Nephron (organoid): ENCODE results near the gene ZNF662.

Experiments used
- H3K27ac Mint-ChIP-seq, 3 experiments: 2 replicates each; pipeline ENCODE4 v1.8.0; 2020; ENCODE audit warnings: mixed read lengths in 3 of 3, mild to moderate bottlenecking in 2 of 3, moderate library complexity in 1 of 3
- H3K27me3 Mint-ChIP-seq: 2 replicates; pipeline ENCODE4 v1.8.0; 2021; ENCODE audit warnings: low read depth, mild to moderate bottlenecking, moderate library complexity, mixed read lengths
- H3K36me3 Mint-ChIP-seq: 2 replicates; pipeline ENCODE4 v1.8.0; 2020; ENCODE audit warnings: low read depth, mixed read lengths
- H3K4me1 Mint-ChIP-seq: 2 replicates; pipeline ENCODE4 v1.8.0; 2020; ENCODE audit warnings: mixed read lengths
- H3K4me3 Mint-ChIP-seq, 3 experiments: 2 replicates each; pipeline ENCODE4 v1.8.0; 2020; ENCODE audit warnings: mild to moderate bottlenecking in 3 of 3, mixed read lengths in 3 of 3, moderate library complexity in 2 of 3
- H3K9me3 Mint-ChIP-seq: 2 replicates; pipeline ENCODE4 v1.8.0; 2020; ENCODE audit warnings: mixed read lengths
- CTCF ChIP-seq, 3 experiments: fragments of 200-600 bp; sonication (generic); IDR thresholded peaks; one replicate each; pipeline ENCODE4 v1.5.0; 2021; ENCODE audit warnings: antibody characterized with exemption in 3 of 3; ENCODE audit not compliant: unreplicated experiment in 3 of 3

Gene ZNF662

DNA sequence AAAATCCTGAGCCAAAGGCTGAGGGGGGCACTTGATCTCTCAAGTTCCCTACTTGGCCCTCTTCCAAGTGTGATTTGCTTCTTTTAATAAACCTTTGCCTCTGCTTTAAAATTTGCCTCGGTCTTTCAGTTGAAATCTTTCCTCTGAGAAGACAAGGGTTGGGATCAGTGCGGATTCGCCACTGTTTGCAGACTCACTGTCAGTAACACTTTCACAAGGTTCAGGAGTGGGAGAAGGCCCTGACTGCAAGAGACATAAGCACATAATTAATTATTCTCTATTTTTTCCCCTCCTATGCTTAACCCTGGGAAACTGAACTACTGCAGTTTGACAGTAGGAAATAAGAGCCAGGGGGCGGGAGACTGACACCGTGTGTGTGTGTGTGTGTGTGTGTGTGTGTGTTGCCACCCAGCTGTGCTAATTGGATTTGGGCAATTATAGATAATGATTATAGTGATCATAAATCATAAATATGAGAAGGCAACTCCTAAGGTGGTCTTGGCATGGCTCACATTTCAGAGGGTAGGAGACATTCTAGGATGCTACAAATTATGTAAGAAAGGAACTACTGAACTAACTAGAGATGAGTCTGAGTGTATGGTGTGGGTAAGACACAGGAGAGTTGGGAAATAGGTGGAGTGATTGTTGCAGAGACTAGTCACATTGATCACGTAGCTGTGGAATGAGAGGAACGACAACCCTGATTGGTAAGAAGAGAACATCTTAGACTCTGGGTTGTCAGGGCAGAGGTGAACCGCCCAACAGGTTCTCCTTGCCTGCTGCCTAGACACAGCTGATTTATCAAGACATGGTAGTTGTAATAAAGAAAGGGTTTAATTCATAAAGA lies 5.5 kb upstream of the ZNF662 start:
- no peak overlapping the region for H3K4me3 Mint-ChIP-seq
- H3K36me3 Mint-ChIP-seq = no peaks in the 10 kb centered on the region
- TF ChIP-seq CTCF (IDR thresholded peaks at IDR 0.05; ENCODE audit: unreplicated experiment in 3 of 3) = no peak
- H3K9me3 Mint-ChIP-seq = peaks cover 6% of the 10 kb centered on the region
- H3K27ac Mint-ChIP-seq = peak overlapping the region in 1 of 3 experiments; percentile 6
- H3K4me1 Mint-ChIP-seq = peaks cover 11% of the 10 kb centered on the region
- peaks cover 5% of the 10 kb centered on the region for H3K27me3 Mint-ChIP-seq

DNA sequence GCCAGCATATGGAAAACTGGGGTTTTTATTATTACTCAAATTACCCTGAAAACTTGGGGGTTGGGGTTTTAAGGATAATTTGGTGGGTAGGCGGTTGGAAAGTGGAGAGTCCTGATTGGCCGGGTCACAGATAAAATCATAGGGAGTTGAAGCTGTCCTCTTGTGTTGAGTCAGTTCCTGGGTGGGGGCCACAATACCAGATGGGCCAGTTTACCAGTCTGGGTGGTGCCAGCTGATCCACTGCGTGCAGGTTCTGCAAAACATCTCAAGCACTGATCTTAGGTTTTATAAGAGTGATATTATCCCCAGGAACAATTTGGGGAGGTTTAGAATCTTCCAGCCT lies 4.9 kb upstream of the ZNF662 start:
- Mint-ChIP-seq H3K4me1 (peaks cover 11% of the 10 kb centered on the region), H3K27ac (peak overlapping the region in 1 of 3 experiments; percentile 39), H3K36me3 (no peaks in the 10 kb centered on the region), H3K4me3 (no peak overlapping the region), H3K9me3 (peaks cover 6% of the 10 kb centered on the region), H3K27me3 (peaks cover 5% of the 10 kb centered on the region)
- TF ChIP-seq CTCF (IDR thresholded peaks at IDR 0.05; ENCODE audit: unreplicated experiment in 3 of 3) = no peak

- Mint-ChIP-seq H3K4me3 (no peak overlapping the region), H3K27me3 (peaks cover 6% of the 10 kb centered on the region), H3K4me1 (peaks cover 11% of the 10 kb centered on the region), H3K9me3 (peaks cover 6% of the 10 kb centered on the region), H3K27ac (no peak overlapping the region), H3K36me3 (no peaks in the 10 kb centered on the region)
- TF ChIP-seq CTCF (IDR thresholded peaks at IDR 0.05; ENCODE audit: unreplicated experiment in 3 of 3) = no peak
Measured at GRCh38 chr3:42902257-42902656, 3.7 kb upstream of the ZNF662 start.

DNA sequence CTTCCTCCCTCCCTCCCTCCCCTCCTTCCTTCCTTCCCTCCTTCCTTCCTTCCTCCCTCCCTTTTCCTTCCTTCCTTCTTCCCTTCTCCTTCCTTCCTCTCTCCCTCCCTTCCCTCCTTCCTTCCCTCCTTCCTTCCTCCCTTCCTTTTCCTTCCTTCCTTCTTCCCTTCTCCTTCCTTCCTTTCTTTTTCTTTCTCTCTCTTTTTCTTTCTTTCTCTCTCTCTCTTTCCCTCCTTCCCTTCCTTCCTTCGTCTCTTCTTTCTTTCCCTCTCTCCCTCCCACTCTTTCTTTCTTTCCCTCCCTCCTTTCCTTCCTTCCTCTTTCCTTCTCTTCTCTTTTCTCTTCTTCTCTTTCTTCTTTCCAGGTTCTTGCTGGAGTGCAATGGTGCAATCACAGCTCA lies 1.9 kb upstream of the ZNF662 start:
- H3K27ac Mint-ChIP-seq = no peak overlapping the region
- TF ChIP-seq CTCF (IDR thresholded peaks at IDR 0.05; ENCODE audit: unreplicated experiment in 3 of 3) = no peak
- peaks cover 11% of the 10 kb centered on the region for H3K4me1 Mint-ChIP-seq
- H3K36me3 Mint-ChIP-seq = no peaks in the 10 kb centered on the region
- H3K4me3 Mint-ChIP-seq = no peak overlapping the region
- peaks cover 10% of the 10 kb centered on the region for H3K27me3 Mint-ChIP-seq
- H3K9me3 Mint-ChIP-seq = peaks cover 8% of the 10 kb centered on the region

DNA sequence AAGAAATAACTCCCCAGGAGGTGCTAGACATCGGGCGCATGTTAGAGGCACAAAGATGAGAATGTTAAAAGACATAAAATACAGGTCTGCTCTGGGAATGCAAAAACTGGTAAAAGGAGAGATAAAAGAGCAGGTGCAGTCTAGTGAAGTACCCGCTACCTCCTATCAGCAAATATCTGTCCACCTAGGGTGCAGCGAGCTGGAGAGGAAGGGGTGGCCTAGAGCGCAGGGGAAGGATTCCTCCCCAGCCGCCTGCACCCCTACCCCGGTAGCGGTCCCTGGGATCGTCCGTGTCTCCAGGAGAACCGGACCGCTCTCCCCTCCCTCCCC lies 237 bp upstream of the ZNF662 start:
- Mint-ChIP-seq H3K27me3 (peaks cover 13% of the 10 kb centered on the region), H3K9me3 (peaks cover 13% of the 10 kb centered on the region), H3K36me3 (no peaks in the 10 kb centered on the region), H3K27ac (no peak overlapping the region), H3K4me3 (no peak overlapping the region), H3K4me1 (peaks cover 2% of the 10 kb centered on the region)
- no peak for TF ChIP-seq CTCF (IDR thresholded peaks at IDR 0.05; ENCODE audit: unreplicated experiment in 3 of 3)

- no peak overlapping the region for H3K4me3 Mint-ChIP-seq
- H3K9me3 Mint-ChIP-seq = peaks cover 20% of the 10 kb centered on the region
- TF ChIP-seq CTCF (IDR thresholded peaks at IDR 0.05; ENCODE audit: unreplicated experiment in 3 of 3) = no peak
- no peaks in the 10 kb centered on the region for H3K36me3 Mint-ChIP-seq
- peaks cover 13% of the 10 kb centered on the region for H3K27me3 Mint-ChIP-seq
- no peak overlapping the region for H3K27ac Mint-ChIP-seq
- no peaks in the 10 kb centered on the region for H3K4me1 Mint-ChIP-seq
Measured at GRCh38 chr3:42906848-42907183, 874 bp downstream of the ZNF662 start.
